GM18499 (cell line): ENCODE data around the gene COL9A3.

Experiments used
- ATAC-seq: cut with Tn5 transposase; IDR thresholded peaks from one replicate; pipeline ENCODE4 v1.9.1; 2021; ENCODE audit warnings: moderate number of reproducible peaks; ENCODE audit not compliant: insufficient read depth, unreplicated experiment

COL9A3 gene

DNA sequence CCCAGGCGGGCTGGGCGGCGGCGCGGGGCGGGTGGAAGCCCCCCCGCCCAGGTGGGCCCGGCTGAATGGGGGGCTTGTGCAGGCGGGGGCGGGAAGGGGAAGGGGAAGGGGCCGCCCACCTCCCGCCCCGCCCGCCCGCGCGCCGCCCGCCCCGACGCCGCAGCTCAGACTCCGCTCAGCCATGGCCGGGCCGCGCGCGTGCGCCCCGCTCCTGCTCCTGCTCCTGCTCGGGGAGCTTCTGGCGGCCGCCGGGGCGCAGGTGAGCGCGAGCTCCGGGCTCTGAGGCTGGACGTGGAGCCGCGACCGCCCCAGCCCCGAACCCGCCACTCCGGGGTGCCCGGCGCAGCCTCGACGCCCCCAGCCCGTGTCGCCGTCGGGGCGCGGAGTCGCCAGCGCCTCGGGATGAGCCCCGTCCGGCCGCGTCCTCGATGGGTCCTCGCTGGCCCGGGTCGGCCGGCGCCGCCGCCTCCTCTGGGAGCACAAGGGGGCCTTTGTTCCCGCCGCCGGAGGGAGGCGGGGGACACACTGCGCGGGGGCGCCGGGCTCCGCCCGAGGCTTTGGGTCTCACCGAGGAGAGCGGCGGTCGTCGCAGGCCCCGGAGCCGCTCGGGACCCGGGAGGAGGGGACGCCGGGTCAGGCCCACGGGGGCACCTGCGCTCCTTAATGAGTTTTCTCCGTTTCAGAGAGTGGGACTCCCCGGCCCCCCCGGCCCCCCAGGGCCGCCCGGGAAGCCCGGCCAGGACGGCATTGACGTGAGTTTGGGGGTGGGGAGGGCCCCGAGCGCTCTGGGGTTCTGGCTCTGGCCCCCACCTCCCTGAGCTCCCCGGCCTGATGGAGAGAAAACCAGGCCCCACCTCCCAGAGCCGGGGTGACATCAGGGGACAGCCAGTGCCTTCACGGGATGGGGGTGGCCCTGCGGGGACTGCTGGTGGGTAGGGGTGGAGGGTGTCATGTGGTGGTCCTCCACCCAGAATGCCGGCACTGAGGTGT, at the start of gene COL9A3:
Gene COL9A3 (plus strand): TSS at position 167 of the 990 bp plus-strand sequence. CDS start 15 bp downstream, at position 182.
- no peak for ATAC-seq

DNA sequence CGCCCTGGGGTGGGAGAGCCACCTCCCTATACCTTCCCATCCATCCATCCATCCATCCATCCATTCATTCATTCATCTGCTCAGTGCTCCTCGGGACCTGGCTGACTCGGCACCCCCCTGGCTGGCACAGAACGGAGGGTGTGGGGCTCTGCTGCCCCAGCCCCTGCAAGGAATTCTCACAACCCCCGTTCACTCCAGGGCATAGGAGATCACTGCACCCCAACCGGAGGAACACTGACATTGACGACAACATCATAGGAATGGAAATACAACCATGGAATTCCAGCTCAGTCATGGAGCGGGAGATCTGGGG, 48.7 kb upstream of the COL9A3 start:
- no peak for ATAC-seq

DNA sequence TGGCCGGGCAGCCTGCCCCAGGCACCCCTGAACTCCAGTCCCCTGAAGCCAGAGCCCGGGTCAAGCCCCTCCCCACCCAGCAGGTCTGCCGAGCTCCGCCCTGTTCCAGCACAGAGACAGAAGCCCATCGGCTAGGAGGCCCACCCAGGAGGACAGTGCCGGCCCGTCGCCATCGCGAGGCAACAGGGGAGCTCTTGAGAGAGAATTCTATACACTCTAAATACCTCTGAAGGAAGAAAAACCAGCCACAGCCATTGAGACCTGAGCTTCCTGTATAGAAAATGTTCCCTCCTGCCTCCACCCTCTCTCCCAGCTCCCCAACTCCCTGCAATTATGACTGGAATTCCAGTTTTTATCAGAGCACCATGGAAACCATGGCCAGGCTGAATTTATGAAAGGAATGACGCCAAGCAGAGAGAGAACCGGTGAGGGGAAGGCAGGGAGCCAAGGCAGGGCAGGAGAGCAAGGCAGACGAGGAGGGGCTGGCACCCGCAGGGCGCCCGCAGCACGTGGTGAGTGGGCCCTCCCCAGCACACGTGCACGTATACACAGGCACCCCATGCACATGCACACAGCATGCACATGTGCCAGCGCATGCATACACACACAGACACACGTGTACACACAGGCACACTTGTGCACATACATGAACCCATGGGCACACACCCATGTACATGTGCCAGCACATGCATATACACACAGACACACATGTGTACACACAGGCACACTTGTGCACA, 48.1 kb upstream of the COL9A3 start:
- ATAC-seq, result no peak

DNA sequence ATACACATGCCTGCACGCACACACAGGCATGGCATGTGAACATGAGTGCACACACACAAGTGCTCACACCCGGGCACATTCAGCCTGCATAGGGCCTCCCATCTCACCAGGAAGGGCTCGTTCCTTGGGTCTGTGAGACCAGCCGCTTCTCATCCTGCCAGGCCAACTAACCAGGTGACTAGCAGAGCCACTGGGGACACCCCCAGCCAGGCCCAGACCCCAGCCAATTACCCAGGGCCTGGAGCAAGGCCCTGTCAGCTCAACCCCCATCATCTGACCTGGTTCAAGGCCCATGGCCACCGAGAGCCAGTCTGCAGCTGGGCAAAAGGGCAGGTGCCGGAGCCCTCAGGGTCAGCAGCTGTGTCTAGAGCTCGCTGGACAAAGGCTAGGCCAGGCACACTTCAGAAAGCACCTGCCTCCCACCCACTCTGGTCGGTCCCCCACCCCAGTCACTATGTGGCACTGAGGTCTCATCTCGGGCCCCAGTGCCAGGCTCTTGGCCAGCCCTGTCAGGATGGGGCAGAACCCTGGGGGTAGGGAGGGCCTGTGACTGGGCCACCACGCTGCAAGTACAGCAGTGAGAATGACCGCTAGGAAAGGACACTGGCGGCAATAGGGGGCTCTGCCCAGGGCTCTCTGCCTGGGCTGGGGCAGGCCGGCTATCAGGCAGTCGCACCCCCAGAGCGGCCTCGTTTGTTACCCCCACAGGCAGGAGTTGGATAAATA, 47.3 kb upstream of the COL9A3 start:
- no peak for ATAC-seq

DNA sequence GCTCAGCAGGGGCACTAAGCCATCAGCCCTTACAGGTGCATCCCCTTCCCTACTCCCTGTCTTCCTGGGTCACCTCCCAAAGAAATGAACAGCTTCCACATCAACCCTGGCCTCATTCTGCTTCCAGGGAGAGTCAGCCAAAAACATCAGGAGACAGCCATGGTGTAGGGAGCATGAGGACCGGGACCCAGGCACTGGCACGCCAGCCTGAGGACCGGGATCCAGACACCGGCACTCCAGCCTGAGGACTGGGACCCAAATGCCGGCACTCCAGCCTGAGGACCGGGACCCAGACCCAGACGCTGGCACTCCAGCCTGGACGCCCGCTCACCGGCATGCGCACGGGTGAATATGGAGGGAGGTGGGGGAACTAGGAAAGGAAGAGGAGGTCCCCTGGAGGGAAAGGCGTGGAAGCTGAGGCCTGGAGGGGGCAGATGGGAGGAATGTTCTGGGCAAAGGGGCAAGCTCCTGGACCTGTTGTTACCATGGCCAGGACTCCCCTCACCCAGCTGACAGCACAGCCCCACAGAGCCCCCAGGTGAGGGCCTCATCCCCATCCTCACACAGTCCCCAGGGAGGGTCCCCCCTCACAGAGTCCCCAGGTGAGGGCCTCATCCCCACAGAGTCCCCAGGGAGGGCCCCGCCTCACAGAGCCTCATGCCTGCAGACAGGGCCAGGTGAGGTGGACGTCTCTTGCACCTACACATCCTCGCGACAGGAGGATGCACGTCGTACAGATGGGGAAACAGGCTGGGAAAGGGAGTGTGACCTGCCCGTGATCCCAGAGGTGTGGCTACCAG, 46.5 kb upstream of the COL9A3 start:
- ATAC-seq, result no peak

DNA sequence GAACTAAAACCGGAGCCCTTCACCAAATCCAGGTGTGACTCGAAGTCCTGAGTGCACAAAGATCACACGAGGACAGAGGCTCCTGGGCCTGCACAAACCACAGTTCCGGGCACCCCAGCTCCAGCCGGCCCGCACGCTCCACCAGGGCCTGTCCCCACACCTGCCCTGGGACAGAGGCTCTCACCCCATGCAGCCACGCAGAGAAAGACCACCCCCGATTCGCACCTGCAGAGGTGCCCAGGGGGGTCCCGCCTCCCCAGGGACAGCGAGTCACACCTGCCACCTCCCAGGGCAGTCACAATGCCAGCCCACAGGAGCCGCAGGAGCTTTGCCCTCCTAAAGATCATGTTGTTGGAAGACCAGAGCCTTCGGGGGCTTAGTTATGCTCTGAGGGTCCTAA, 45.9 kb upstream of the COL9A3 start:
- no peak for ATAC-seq

DNA sequence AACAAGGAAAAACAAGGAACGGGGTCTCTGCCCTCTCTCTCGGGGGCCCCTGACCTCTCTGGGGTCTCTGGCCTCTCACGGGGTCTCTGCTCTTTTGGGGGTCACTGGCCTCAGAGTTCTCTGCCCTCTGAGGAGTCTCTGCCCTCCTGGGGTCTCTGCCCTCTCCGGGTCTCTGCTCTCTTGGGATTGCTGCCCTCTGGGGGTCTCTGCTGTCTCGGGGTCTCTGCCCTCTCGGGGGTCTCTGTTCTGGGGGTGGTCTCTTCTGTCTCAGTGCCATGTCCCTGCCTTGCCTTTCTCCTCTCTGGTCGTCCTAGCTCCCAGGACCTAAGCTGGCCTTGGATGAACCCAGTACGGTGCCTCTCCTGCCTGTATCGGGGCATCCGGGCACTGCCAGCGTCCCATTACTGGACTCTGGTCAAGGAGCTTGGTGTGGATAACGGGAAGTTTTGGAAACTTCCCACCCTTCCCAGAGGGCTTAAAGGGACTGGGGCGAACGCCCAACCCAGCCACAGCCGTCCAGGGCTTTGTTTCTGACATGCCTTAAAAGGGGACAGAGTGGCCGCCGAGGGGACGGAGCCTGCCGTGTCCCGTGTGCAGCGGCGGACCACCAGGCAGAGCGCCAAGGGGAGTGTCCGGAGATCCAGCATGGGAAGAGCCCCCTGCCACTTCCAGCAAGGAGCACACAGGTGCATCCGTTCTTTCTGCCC, 45.3 kb upstream of the COL9A3 start:
- no peak for ATAC-seq

DNA sequence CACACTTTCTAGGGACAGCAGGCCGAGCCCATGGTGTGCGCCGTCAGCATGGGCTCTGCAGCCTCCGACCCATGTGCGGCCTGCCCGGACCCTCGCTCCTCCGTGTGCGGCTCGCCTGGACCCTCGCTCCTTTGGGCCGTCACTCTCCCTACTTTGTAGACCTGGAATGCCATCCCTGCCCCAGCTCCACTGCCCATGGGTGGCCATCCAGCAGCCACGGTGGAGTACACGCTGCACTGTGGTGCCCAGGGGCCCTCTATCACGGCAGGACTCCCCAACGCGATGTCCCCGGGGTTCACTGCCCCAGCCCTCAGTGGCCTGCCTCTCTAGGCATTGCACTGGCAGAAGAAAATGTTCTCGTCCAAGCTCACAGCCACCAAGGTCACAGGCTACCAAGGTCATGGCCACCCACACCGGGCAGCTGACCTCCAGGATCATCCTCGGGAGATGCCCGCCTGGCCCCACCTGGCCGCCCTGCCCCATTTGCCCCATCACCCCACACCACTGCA, 44.7 kb upstream of the COL9A3 start:
- ATAC-seq, result no peak

DNA sequence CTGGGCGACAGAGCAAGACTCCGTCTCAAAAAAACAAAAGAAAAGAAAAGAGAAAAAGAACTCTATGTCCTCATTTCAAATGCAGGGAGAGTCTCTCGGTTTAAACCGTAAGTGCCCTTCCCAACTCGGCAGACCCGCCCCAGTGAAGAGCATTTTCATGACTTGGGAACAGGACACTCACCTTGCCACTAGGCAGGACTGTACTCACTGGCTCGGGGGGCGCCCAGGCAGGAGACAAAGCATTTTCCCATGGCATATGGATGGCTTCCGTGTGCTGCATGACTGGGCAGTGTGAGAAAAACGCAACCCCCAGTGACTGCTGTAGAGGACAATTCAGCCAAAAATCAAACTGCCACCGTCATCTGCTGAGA, 44.2 kb upstream of the COL9A3 start:
- ATAC-seq, result no peak

DNA sequence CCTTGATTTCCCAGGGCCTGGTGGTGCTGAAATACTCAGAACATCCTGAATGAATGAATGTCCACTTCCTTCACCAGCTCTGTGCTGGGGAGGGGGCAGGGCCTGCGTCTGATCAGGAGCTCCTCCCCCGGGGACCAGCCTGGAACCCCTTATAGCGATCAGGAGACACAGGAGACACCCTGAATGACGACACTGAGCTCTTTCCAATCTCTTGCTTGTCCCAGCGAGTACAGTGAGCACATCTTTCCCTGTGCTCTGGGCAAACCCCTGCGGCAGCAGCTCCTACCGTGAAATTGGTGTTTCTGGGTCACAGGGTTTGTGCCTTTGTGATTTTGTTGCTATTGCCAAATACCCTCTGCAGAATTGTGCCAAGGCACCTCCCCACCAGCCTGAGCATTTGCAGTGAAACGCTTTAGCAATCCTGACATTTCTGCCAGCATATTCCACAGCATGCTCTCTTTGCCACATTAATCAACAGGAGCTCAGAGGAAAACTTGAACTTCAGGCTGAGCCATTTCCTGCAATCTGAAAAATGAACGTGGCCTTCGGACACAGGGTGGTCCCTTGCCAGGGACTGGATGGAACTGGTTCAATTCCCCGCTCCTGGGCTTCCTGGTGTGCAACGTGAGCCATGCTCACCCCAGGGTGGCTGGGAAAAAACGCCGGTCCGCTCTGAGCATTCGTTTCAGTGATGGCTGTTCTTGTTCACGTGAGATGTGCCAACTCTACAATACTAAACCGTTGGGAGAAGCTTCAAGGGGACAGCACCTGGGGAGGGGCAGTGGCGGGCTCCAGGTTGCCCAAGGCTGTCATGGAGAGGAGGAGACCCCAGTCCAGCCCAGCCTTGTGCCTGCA, 43.6 kb upstream of the COL9A3 start:
- no peak for ATAC-seq

DNA sequence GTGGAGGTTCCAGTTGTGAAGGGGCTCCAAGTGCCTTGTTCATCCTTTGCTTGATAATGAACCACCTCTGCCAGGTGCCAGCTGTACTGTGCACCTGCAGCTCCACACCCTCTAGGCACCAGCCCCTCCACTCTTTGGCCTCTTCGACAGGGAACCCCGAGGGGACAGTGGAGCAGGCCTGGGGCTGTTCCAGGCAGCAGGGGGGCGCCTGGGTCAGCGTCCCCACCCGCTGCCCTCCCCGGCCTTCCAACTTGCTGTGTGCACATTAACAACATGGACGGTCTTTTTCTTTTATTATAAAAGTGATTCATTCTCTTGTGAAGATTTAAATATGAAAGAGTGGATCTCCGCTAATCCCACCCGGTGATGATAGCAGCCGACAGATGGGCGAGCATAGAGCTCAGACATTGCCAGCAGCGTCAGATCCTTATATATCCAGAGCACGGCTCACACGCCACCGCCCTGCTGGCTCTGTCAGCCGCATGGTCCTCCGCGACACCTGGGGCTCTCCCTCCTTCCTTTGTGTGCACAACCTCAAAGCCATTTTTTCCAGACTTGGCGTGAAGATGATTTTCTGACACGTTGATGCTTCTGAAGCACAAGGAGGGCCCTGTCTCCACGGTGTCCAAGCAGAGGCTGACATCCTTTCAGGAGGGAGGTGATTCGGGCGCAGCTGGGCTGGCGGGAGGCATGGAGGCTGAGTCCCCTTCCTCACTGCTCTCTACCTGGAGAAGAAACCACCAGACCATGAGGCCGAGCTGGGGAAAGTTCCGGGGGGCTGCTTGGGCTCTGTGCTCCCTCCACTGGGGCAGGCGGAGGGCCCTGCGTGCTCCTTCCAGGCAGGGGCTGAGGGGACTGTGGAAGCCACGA, 42.8 kb upstream of the COL9A3 start:
- no peak for ATAC-seq

DNA sequence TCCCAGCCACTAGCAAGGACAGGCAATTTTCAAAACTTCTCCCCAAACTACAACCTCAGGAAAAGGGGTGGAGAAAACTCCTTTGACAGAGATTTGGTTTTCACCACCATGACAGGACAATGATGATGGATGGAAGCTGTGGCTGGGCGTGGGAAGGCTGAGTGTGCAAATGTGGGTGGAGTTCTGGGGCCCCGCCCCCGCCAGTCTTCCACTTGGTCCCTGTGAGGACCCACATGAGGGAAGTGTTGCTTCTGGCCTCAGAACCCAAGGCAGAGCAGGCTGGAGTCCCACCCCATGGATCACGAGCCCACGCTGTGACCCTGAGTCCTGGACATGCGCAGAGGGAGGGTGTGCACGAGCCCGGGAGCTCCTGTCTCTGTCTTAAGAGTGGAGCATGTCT, 42.1 kb upstream of the COL9A3 start:
- ATAC-seq, result no peak

DNA sequence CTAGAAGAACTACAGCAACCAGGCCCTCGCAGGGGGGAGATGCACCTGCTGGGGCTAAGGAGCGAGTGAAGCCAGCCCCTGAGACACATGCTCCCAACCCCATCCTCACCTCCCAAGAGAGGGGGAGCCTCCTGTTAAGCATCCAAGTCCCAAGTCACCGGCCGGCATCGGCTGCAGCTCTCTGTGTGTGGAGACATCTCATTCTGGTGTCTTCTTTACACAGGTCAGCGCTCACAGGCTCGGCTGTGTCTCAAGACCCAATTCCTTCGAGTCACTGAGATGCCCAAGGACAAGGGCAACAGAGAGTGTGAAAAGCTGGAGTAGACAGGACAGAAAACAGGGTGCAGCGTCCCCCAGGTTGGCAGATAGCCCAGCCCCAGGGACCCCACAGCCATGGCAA, 41.6 kb upstream of the COL9A3 start:
- ATAC-seq, result no peak

DNA sequence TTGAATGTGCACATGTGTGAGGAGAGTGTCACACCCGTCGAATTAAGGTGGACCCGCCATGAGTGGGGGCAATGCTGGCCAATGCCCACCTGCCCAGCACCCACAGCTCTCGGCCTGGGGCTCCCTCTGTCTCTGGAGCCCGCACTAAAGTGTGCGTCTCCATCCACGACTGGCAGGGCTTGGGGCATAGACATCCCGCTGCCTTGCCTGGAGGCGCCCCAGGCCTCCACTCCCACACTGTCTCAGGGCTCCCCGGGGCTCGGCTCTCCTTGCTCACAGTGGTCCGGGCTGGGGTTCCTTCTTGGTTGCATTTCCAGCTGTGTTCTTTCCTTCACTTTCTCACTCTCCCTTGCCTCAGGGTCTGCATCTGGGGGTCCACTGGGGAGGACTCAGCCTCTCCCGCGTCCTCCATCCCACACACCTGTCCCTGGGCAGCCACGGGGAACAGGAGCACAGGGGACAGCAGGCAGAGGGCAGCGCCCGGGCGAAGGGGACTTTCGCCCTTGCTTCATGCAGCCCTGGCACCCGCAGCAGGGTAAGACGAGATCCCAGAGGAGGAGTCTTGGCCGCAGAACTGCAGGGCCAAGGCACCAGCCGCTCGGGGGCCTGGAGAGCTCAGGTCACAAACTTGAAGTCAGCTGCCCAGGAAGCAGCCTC, 40.7 kb upstream of the COL9A3 start:
- ATAC-seq, result no peak

DNA sequence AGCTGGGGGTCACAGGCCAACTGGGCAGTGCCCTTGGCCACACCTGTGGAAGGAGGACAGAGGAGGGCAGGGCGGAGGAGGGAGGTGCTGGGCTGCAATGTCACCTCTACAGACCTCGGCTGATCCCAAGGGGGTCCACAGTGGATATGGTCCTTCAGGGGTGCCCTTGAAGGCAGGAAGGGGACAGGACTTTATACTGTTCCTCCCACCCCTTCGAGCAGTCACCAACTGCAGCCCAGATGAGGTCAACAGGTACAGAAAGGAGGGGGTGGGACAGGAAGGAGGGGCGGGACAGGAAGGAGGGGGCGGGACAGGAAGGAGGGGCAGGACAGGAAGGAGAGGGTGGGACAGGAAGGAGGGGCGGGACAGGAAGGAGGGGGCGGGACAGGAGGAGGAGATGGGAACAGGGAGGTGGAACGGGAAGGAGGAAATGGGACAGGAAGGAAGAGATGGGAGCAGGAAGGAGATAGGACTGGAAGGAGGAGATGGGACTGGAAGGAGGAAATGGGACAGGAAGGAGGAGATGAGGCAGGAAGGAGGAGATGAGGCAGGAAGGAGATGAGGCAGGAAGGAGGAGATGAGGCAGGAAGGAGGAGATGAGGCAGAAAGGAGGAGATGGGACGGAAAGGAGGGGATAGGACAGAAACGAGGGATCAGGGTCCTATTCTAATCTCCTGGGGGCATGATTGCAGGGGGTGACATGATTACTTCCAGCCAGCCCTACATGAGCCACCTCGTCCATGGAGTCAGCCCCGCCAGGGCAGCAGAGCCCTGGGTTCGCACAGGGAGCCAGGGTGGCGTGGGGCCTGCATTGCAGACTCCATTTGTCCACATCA, 39.9 kb upstream of the COL9A3 start:
- no peak for ATAC-seq

DNA sequence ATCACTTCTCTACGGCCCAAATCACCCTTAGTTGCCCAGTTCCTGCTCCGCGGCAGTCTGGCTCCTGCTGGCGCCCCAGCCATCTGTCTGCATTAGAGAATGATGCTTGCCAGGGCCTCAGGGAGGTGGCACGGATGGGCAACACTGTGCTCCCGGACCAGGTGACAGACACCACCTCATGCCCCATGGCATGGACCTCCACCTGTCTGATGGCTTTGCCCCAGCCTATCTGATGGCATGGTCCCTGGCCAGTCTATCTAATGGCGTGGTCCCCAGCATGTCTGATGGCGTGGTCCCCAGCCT, 39.4 kb upstream of the COL9A3 start:
- no peak for ATAC-seq
